Thymus (tissue), 11 donors: ENCODE results near the gene FRMPD1. TPM values are rescaled to one million over a fixed set of nuclear protein-coding genes. Genes with fewer than 3 reads are reported as not detected.

Experiments
- DNase-seq, 9 donors: peaks; one replicate each; pipeline ENCODE4 v3.0.0-alpha.2; 2013; ENCODE audit warnings: low spot score in 9 of 9, low read depth in 6 of 9, missing footprints in 1 of 9
- H3K27ac ChIP-seq, 2 donors: one replicate each; pipeline ENCODE4 v1.5.1; 2013; ENCODE audit warnings: control low read depth in 1 of 2, low read depth in 1 of 2, low read length in 1 of 2, mild to moderate bottlenecking in 1 of 2, moderate library complexity in 1 of 2
- H3K27me3 ChIP-seq, 2 donors: one replicate each; pipeline ENCODE4 v1.5.1; 2013; ENCODE audit warnings: low read length in 1 of 2; ENCODE audit not compliant: control insufficient read depth in 2 of 2, insufficient read depth in 1 of 2
- H3K36me3 ChIP-seq, 2 donors: one replicate each; pipeline ENCODE4 v1.5.1; 2013; ENCODE audit warnings: low read length in 1 of 2, mild to moderate bottlenecking in 1 of 2, moderate library complexity in 1 of 2; ENCODE audit not compliant: control insufficient read depth in 2 of 2, insufficient read depth in 2 of 2
- H3K4me1 ChIP-seq, 2 donors: one replicate each; pipeline ENCODE4 v1.5.1; 2013; ENCODE audit warnings: low read length in 2 of 2; ENCODE audit not compliant: control insufficient read depth in 2 of 2, insufficient read depth in 2 of 2
- H3K4me3 ChIP-seq, 2 donors: one replicate each; pipeline ENCODE4 v1.5.1; 2013; ENCODE audit warnings: low read length in 2 of 2, control low read depth in 1 of 2, mild to moderate bottlenecking in 1 of 2
- H3K9me3 ChIP-seq, 2 donors: one replicate each; pipeline ENCODE4 v1.5.1; 2013; ENCODE audit warnings: low read length in 1 of 2, mild to moderate bottlenecking in 1 of 2; ENCODE audit not compliant: control insufficient read depth in 2 of 2, insufficient read depth in 1 of 2
- WGBS: extraction: QIAGEN DNeasy Blood & Tissue Kit; methylation state at CpG from one replicate; pipeline ENCODE4 v1.1.7; 2013; 5-methylcytosine and 5-hydroxymethylcytosine counted together
- polyA plus RNA-seq: library from polyadenylated mRNA; stranded (reverse); fragments of 200-250 nt; gene quantifications from one replicate; pipeline ENCODE4 v1.2.3, GENCODE V29; 2013
- total RNA-seq: library from RNA; stranded (reverse); fragments of 120-200 nt; gene quantifications from one replicate; pipeline ENCODE4 v1.2.4, GENCODE V29; 2013
- donor health status: healthy.

FRMPD1 gene
- total and polyA plus RNA-seq, 2 donors: 0.14 to 0.16 TPM

DNA sequence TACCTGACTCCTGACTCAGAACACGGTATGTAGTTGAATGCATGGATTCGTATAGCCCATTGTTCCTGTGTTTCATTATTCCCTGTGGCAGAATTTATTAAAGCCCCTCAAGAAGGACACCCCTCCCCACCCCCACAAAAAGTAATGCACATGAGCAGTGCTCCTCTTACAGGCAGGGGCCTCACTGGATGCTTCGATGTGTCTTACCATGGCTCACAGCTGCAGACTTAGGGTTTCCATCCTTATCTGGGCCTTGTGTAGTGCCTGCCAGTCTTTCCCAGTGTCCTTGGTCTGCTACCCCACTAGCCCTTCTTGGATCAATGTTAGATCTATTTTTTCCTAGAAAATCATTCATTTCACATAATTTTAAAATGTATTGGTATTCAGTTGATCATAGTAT lies 119.2 kb downstream of the FRMPD1 start:
- no peak for DNase-seq
- WGBS: over 99% methylated on average over 3 of the region's 3 CpGs
- Histone ChIP-seq H3K27me3 (no peaks in the 10 kb centered on the region), H3K9me3 (no peaks in the 10 kb centered on the region), H3K4me1 (no peaks in the 10 kb centered on the region), H3K4me3 (no peak overlapping the region), H3K36me3 (peaks cover 23 to 33% of the 10 kb centered on the region in 2 donors), H3K27ac (no peak overlapping the region)

DNA sequence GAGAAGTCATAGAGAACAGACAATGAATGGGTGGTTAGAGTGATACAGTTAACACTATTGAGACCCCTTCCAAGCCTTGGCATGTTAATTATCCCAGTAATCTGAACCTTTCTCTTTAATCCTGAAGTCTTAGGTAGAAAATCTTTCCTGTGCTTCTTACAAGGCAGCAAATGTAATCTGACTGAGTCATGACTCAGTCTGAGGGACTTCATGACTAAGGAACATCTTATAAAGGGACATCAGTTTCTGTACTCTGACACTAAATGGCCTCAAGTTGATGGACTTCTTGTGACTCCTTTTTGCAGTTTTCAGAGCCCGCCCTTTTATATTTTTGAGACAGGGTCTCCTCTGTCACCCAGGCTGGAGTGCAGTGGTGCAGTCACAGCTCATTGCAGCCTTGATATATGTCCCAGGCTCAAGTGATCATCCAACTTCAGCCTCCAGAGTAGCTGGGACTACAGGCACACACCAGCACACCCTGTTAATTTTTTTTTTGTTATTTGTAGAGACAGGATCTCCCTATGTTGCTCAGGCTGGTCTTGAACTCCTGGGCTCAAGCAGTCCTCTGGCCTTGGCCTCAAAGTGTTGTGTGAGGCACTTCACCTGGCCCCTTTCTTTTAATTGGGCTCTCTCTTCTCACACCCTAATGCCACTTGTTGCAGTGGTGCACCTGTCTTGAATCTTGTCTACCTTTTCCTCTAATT lies 124.6 kb downstream of the FRMPD1 start:
- Histone ChIP-seq H3K4me3 (no peak overlapping the region), H3K4me1 (no peaks in the 10 kb centered on the region), H3K36me3 (peaks cover 49 to 71% of the 10 kb centered on the region in 2 donors), H3K27me3 (no peaks in the 10 kb centered on the region), H3K9me3 (no peaks in the 10 kb centered on the region), H3K27ac (no peak overlapping the region)
- no peak for DNase-seq
- WGBS: 97% methylated on average over 1 of the region's 1 CpG

DNA sequence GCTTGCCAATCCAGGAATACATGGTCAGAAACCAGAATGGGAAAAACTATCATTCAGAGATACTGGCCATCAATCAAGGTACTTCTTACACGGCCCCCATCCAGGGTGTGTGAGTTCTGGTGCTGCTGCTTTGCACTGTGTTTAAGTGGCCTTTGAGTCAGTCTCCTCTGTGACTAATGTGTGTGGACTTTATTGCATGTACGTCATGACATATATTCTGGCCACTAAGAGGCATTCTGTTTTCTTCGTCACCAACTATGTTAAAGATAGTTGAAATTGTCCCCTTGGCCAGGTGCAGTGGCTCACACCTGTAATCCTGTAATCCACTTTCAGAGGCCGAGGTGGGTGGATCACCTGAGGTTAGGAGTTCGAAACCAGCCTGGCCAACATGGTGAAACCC lies 125.6 kb downstream of the FRMPD1 start:
- DNase-seq: no peak
- Histone ChIP-seq H3K27ac (no peak overlapping the region), H3K36me3 (peaks cover 51 to 74% of the 10 kb centered on the region in 2 donors), H3K9me3 (no peaks in the 10 kb centered on the region), H3K4me3 (no peak overlapping the region), H3K4me1 (no peaks in the 10 kb centered on the region), H3K27me3 (no peaks in the 10 kb centered on the region)
- 98% methylated on average over 5 of the region's 5 CpGs for WGBS

DNA sequence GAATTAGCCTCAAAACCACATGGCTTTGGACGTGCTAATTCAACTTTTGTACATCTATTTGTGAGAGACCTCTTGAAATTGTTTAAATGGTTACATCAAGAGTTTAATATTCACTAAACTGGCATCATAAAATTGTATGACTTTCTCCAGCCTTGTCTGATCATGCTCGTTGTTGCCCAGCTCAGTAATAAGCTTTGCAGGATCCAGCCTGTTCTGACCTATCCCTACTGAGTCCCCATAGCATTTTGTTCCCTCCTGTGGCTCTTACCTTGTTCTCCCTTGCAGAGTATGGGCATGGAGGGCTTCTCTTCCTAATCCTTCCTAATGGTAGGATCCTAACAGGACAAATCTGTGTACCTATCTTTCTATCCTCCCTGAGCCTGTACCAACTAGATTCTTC lies 127.8 kb downstream of the FRMPD1 start:
- Histone ChIP-seq H3K27ac (no peak overlapping the region), H3K4me3 (no peak overlapping the region), H3K4me1 (peaks cover 0 to 6% of the 10 kb centered on the region in 2 donors), H3K36me3 (peaks cover 67 to 79% of the 10 kb centered on the region in 2 donors), H3K9me3 (no peaks in the 10 kb centered on the region), H3K27me3 (no peaks in the 10 kb centered on the region)
- 97% methylated on average over 2 of the region's 2 CpGs for WGBS
- DNase-seq: no peak

DNA sequence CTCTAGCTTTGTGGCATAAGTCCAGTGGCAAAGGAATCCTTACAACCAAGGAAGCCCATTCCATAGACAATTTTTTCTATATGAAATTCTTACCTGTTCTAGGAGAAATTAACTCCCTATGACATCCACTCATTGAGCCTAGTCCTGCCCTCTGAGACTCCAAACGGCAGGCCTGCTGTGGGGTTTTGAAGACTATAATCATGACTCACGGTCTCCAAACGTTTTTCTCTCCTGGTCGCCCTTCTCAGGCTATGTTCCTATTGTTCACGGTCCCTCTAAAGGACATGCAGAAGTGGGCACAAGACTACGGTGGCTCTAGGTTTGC lies 133.5 kb downstream of the FRMPD1 start:
- peaks cover 0 to 2% of the 10 kb centered on the region in 2 donors for H3K9me3 ChIP-seq
- under 1% methylated on average over 6 of the region's 6 CpGs for WGBS
- peak overlapping the region; percentile 83 to 90 for H3K27ac ChIP-seq
- peaks cover 0 to 20% of the 10 kb centered on the region in 2 donors for H3K27me3 ChIP-seq
- peak overlapping the region; percentile 97 to 98 for H3K4me3 ChIP-seq
- peaks cover 5 to 13% of the 10 kb centered on the region in 2 donors for H3K4me1 ChIP-seq
- no peak for DNase-seq
- H3K36me3 ChIP-seq: peaks cover 33 to 42% of the 10 kb centered on the region in 2 donors

DNA sequence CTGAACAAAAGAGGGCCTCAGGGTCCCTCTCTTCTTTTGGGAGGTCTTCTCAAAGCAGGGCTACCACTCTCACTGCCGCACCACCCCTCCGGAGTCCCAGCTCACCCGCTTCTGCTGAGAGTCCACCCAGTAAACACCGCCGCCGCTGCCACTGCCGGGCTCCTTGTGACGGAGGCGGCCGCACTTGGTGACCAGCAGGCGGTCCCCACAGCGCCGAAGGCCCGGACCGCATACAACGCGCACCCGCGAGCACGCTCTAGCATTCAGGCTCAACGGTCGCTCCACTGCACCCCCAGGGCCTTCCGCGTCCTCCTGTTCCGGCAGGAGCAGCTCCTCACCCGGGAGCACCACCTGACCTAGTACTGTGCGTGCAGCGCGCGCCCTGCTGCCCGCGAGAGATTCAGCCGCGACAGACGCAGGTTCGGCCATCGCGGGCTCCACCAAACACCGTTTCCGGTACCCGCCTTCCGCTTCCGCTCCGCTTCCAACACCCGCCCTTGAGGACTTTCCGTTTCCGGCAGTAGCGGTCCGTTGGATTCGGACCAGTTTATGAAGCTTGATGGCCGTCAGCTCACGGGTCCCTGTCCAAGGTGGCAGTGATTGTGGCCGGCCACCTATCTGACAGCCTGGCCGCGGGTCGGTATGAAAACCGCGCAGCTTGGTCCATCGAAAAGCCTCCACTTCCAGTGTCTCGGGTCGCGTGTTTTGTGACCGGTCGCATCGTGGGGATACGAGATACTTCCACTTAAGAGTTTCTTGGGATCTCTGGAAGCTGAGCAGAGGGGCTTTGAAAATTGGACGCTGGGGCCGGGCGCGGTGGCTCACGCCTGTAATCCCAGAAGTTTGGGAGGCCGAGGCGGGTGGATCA lies 134.1 kb downstream of the FRMPD1 start, which contains the start of gene EXOSC3:
Gene EXOSC3, minus strand, starts transcription at position 449 of the 868 bp plus-strand sequence. Its CDS starts 20 bp downstream, at position 429.
- 1% methylated on average over 73 of the region's 73 CpGs for WGBS
- H3K27me3 ChIP-seq: peaks cover 0 to 20% of the 10 kb centered on the region in 2 donors
- peaks cover 5 to 13% of the 10 kb centered on the region in 2 donors for H3K4me1 ChIP-seq
- peaks cover 0 to 2% of the 10 kb centered on the region in 2 donors for H3K9me3 ChIP-seq
- peaks cover 28 to 36% of the 10 kb centered on the region in 2 donors for H3K36me3 ChIP-seq
- H3K27ac ChIP-seq: peak within 1 kb of the TSS; percentile 83 to 90
- DNase-seq: peak; percentile 73 to 94 (median 80)
- peak within 1 kb of the TSS; percentile 97 to 98 for H3K4me3 ChIP-seq

DNA sequence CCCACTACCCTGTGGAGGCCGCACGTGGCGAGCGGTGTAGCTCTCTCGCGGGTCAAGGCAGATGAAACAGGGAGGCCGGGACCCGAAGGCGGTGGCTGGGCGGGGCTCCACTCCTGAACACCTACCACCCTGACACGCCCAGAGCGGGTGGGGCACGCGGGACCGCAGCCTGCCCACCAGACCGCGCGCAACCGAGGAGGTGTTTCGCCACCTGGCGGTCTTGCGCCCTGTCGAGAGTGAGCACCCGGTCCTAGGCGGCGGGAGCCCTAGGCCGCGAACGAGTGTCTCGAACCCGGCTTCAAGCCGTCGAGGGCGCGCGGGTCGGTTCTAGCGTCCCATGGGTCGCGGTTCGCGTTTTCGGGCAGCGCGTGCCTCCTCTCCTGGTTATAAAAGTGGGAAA lies 136.3 kb downstream of the FRMPD1 start:
- 77% methylated on average over 45 of the region's 45 CpGs for WGBS
- DNase-seq: no peak
- no peak overlapping the region for H3K27ac ChIP-seq
- H3K27me3 ChIP-seq: peaks cover 0 to 20% of the 10 kb centered on the region in 2 donors
- peaks cover 15 to 16% of the 10 kb centered on the region in 2 donors for H3K36me3 ChIP-seq
- peaks cover 5 to 13% of the 10 kb centered on the region in 2 donors for H3K4me1 ChIP-seq
- no peak overlapping the region for H3K4me3 ChIP-seq
- peaks cover 0 to 2% of the 10 kb centered on the region in 2 donors for H3K9me3 ChIP-seq

DNA sequence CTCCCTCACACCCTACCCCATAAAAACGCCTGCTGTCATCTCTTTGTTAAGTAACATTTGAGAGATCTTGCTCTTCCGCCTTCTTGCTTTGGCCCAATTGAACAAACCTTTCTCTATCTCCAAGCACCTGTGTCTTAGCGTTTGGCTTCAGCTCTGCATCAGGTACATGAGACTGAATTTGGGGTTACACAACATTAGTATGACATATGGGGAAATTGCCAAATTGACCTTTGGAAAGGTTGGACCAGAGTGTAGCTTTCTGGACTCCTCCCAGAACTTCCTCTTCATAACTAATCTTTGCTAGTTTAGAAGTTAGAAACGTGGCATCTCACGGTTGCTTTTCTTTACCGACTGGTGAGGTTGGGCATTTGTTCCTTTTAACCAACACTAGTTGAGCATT lies 137.6 kb downstream of the FRMPD1 start:
- H3K4me3 ChIP-seq: no peak overlapping the region
- H3K36me3 ChIP-seq: peaks cover 3 to 4% of the 10 kb centered on the region in 2 donors
- 94% methylated on average over 6 of the region's 6 CpGs for WGBS

DNA sequence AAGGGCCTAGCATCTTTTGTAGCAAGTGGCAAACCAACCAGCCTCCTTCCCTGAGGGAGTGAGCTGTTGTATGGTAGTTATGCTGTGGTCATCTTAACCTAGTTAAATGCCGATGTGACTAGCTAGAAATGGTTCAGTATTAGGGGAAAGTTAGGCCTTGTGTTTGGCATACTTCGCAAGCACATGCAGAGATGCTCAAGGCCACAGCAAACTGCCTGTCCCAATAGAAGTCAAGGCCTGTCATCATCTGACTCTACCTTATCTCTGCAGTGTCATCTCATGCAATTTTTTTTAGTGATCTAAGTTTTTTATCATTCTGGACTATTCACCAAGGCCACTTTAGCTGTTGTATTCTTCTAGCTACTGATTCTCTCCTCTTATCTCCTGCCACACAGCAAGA lies 139.3 kb downstream of the FRMPD1 start:
- no peaks in the 10 kb centered on the region for H3K9me3 ChIP-seq
- WGBS: over 99% methylated on average over 2 of the region's 2 CpGs
- peaks cover 0 to 20% of the 10 kb centered on the region in 2 donors for H3K27me3 ChIP-seq
- no peak overlapping the region for H3K4me3 ChIP-seq
- H3K27ac ChIP-seq: no peak overlapping the region
- no peaks in the 10 kb centered on the region for H3K36me3 ChIP-seq
- no peak for DNase-seq
- peaks cover 0 to 2% of the 10 kb centered on the region in 2 donors for H3K4me1 ChIP-seq

More for the DNA sequence above, 137.6 kb downstream of the FRMPD1 start:
- Histone ChIP-seq H3K27ac (no peak overlapping the region), H3K27me3 (peaks cover 0 to 20% of the 10 kb centered on the region in 2 donors), H3K9me3 (peaks cover 0 to 2% of the 10 kb centered on the region in 2 donors), H3K4me1 (peaks cover 5 to 7% of the 10 kb centered on the region in 2 donors)
- DNase-seq: no peak
